Measurements from ENCODE around the gene CEMIP. TPM values are rescaled to one million over a fixed set of nuclear protein-coding genes. Genes with fewer than 3 reads are reported as not detected.

The CEMIP gene
- total and polyA plus RNA-seq, 4 experiments from 2014 or later: 0.03 to 0.23 (median 0.17) TPM; not detected in 1

- H3K4me1 ChIP-seq (ENCODE audit: insufficient read depth, low read length): no peaks in the 10 kb centered on the region
- ChIA-PET CTCF (ENCODE audit: partially characterized antibody) (no interaction called here), POLR2A (ENCODE audit: partially characterized antibody) (no interaction called here)
- intact Hi-C loops (cut with micrococcal nuclease): no loop called here
- peaks cover 8% of the 10 kb centered on the region for H3K36me3 ChIP-seq (ENCODE audit: insufficient read depth, low read length)
- H3K4me3 ChIP-seq (ENCODE audit: low read length in 2 of 2): no peak overlapping the region
- Mint-ChIP-seq H3K4me1 (no peaks in the 10 kb centered on the region), H3K27me3 (no peaks in the 10 kb centered on the region), H3K27ac (no peak overlapping the region), H3K9me3 (no peaks in the 10 kb centered on the region), H3K36me3 (peaks cover 34 to 37% of the 10 kb centered on the region in 2 donors), H3K4me3 (no peak overlapping the region)
- DNase-seq: no peak
- no peaks in the 10 kb centered on the region for H3K27me3 ChIP-seq (ENCODE audit: insufficient read depth, low read length)
- no peaks in the 10 kb centered on the region for H3K9me3 ChIP-seq (ENCODE audit: control insufficient read depth in 1 of 2, low read length in 2 of 2)
- H3K27ac ChIP-seq (ENCODE audit: low read depth, low read length): no peak overlapping the region
Observed at GRCh38 chr15:80937718-80938117, 158.5 kb downstream of the CEMIP start.

GRCh38 chr15:80939216-80939615, 160.0 kb downstream of the CEMIP start:
- H3K27me3 ChIP-seq (ENCODE audit: insufficient read depth, low read length): no peaks in the 10 kb centered on the region
- no peak for DNase-seq
- Mint-ChIP-seq H3K27me3 (no peaks in the 10 kb centered on the region), H3K27ac (no peak overlapping the region), H3K4me3 (no peak overlapping the region), H3K4me1 (no peaks in the 10 kb centered on the region), H3K36me3 (peaks cover 43 to 50% of the 10 kb centered on the region in 2 donors), H3K9me3 (no peaks in the 10 kb centered on the region)
- no peaks in the 10 kb centered on the region for H3K9me3 ChIP-seq (ENCODE audit: control insufficient read depth in 1 of 2, low read length in 2 of 2)
- no peak overlapping the region for H3K27ac ChIP-seq (ENCODE audit: low read depth, low read length)
- POLR2A ChIA-PET (ENCODE audit: partially characterized antibody): no interaction called here
- CTCF ChIA-PET (ENCODE audit: partially characterized antibody): interaction anchor here (2.4 kb wide), 1 partner anchor 327 kb away, joined by 10 read pairs; no protein-coding TSS in a partner anchor
- no peaks in the 10 kb centered on the region for H3K4me1 ChIP-seq (ENCODE audit: insufficient read depth, low read length)
- intact Hi-C loops (cut with micrococcal nuclease): no loop called here
- peaks cover 9% of the 10 kb centered on the region for H3K36me3 ChIP-seq (ENCODE audit: insufficient read depth, low read length)
- H3K4me3 ChIP-seq (ENCODE audit: low read length in 2 of 2): no peak overlapping the region

GRCh38 chr15:80940331-80940730, 161.2 kb downstream of the CEMIP start:
- Mint-ChIP-seq H3K27ac (no peak overlapping the region), H3K4me3 (no peak overlapping the region)

GRCh38 chr15:80940851-80941250, 161.7 kb downstream of the CEMIP start:
- Mint-ChIP-seq H3K4me1 (no peaks in the 10 kb centered on the region), H3K9me3 (no peaks in the 10 kb centered on the region), H3K36me3 (peaks cover 51 to 54% of the 10 kb centered on the region in 2 donors), H3K27ac (no peak overlapping the region), H3K4me3 (no peak overlapping the region), H3K27me3 (no peaks in the 10 kb centered on the region)
- no peak overlapping the region for H3K4me3 ChIP-seq (ENCODE audit: low read length in 2 of 2)
- H3K9me3 ChIP-seq (ENCODE audit: control insufficient read depth in 1 of 2, low read length in 2 of 2): no peaks in the 10 kb centered on the region
- ChIA-PET POLR2A (ENCODE audit: partially characterized antibody) (no interaction called here), CTCF (ENCODE audit: partially characterized antibody) (interaction anchor here (0.6 to 2.4 kb wide), 3 partner anchors 29 to 539 kb away, joined by 3 to 10 read pairs (median 3); no protein-coding TSS in a partner anchor)
- no peak for DNase-seq
- H3K4me1 ChIP-seq (ENCODE audit: insufficient read depth, low read length): no peaks in the 10 kb centered on the region
- no peak overlapping the region for H3K27ac ChIP-seq (ENCODE audit: low read depth, low read length)
- intact Hi-C loops (cut with micrococcal nuclease): no loop called here
- H3K27me3 ChIP-seq (ENCODE audit: insufficient read depth, low read length): no peaks in the 10 kb centered on the region
- H3K36me3 ChIP-seq (ENCODE audit: insufficient read depth, low read length): peaks cover 14% of the 10 kb centered on the region

More at GRCh38 chr15:80940331-80940730, 161.2 kb downstream of the CEMIP start:
- Histone ChIP-seq H3K27me3 (ENCODE audit: insufficient read depth, low read length) (no peaks in the 10 kb centered on the region), H3K36me3 (ENCODE audit: insufficient read depth, low read length) (peaks cover 14% of the 10 kb centered on the region), H3K9me3 (ENCODE audit: control insufficient read depth in 1 of 2, low read length in 2 of 2) (no peaks in the 10 kb centered on the region), H3K27ac (ENCODE audit: low read depth, low read length) (no peak overlapping the region), H3K4me1 (ENCODE audit: insufficient read depth, low read length) (no peaks in the 10 kb centered on the region), H3K4me3 (ENCODE audit: low read length in 2 of 2) (no peak overlapping the region)
- Mint-ChIP-seq H3K4me1 (no peaks in the 10 kb centered on the region), H3K36me3 (peaks cover 49% of the 10 kb centered on the region in 2 donors), H3K9me3 (no peaks in the 10 kb centered on the region), H3K27me3 (no peaks in the 10 kb centered on the region)
- DNase-seq: no peak
- intact Hi-C loops (cut with micrococcal nuclease): no loop called here
- ChIA-PET POLR2A (ENCODE audit: partially characterized antibody) (no interaction called here), CTCF (ENCODE audit: partially characterized antibody) (interaction anchor here (1.3 to 2.4 kb wide), 2 partner anchors 30 to 326 kb away, joined by 3 to 10 read pairs; no protein-coding TSS in a partner anchor)

GRCh38 chr15:80942266-80942665, 163.1 kb downstream of the CEMIP start:
- peaks cover 14% of the 10 kb centered on the region for H3K36me3 ChIP-seq (ENCODE audit: insufficient read depth, low read length)
- H3K36me3 Mint-ChIP-seq: peaks cover 56 to 60% of the 10 kb centered on the region in 2 donors
- H3K4me1 Mint-ChIP-seq: no peaks in the 10 kb centered on the region
- H3K27ac ChIP-seq (ENCODE audit: low read depth, low read length): no peak overlapping the region
- H3K27me3 Mint-ChIP-seq: no peaks in the 10 kb centered on the region
- ChIA-PET CTCF (ENCODE audit: partially characterized antibody) (no interaction called here), POLR2A (ENCODE audit: partially characterized antibody) (no interaction called here)
- no peaks in the 10 kb centered on the region for H3K9me3 ChIP-seq (ENCODE audit: control insufficient read depth in 1 of 2, low read length in 2 of 2)
- no peak for DNase-seq
- no peaks in the 10 kb centered on the region for H3K4me1 ChIP-seq (ENCODE audit: insufficient read depth, low read length)
- no peak overlapping the region for H3K4me3 ChIP-seq (ENCODE audit: low read length in 2 of 2)
- no peaks in the 10 kb centered on the region for H3K9me3 Mint-ChIP-seq
- intact Hi-C loops (cut with micrococcal nuclease): no loop called here
- H3K4me3 Mint-ChIP-seq: no peak overlapping the region
- no peaks in the 10 kb centered on the region for H3K27me3 ChIP-seq (ENCODE audit: insufficient read depth, low read length)
- no peak overlapping the region for H3K27ac Mint-ChIP-seq

GRCh38 chr15:80942746-80943565, 163.8 kb downstream of the CEMIP start:
- Mint-ChIP-seq H3K27me3 (no peaks in the 10 kb centered on the region), H3K4me1 (no peaks in the 10 kb centered on the region), H3K36me3 (peaks cover 58 to 62% of the 10 kb centered on the region in 2 donors), H3K4me3 (no peak overlapping the region), H3K9me3 (no peaks in the 10 kb centered on the region), H3K27ac (no peak overlapping the region)
- H3K27ac ChIP-seq (ENCODE audit: low read depth, low read length): no peak overlapping the region
- H3K36me3 ChIP-seq (ENCODE audit: insufficient read depth, low read length): peaks cover 16% of the 10 kb centered on the region
- CTCF ChIA-PET (ENCODE audit: partially characterized antibody): no interaction called here
- no peaks in the 10 kb centered on the region for H3K9me3 ChIP-seq (ENCODE audit: control insufficient read depth in 1 of 2, low read length in 2 of 2)
- no peaks in the 10 kb centered on the region for H3K27me3 ChIP-seq (ENCODE audit: insufficient read depth, low read length)
- POLR2A ChIA-PET (ENCODE audit: partially characterized antibody): no interaction called here
- no peak for DNase-seq
- no peak overlapping the region for H3K4me3 ChIP-seq (ENCODE audit: low read length in 2 of 2)
- H3K4me1 ChIP-seq (ENCODE audit: insufficient read depth, low read length): no peaks in the 10 kb centered on the region
- intact Hi-C loops (cut with micrococcal nuclease): no loop called here

GRCh38 chr15:80944818-80945217, 165.6 kb downstream of the CEMIP start:
- no peaks in the 10 kb centered on the region for H3K9me3 Mint-ChIP-seq
- POLR2A ChIA-PET (ENCODE audit: partially characterized antibody): no interaction called here
- Histone ChIP-seq H3K4me1 (ENCODE audit: insufficient read depth, low read length) (no peaks in the 10 kb centered on the region), H3K27me3 (ENCODE audit: insufficient read depth, low read length) (no peaks in the 10 kb centered on the region), H3K36me3 (ENCODE audit: insufficient read depth, low read length) (peaks cover 21% of the 10 kb centered on the region), H3K9me3 (ENCODE audit: control insufficient read depth in 1 of 2, low read length in 2 of 2) (no peaks in the 10 kb centered on the region), H3K27ac (ENCODE audit: low read depth, low read length) (no peak overlapping the region), H3K4me3 (ENCODE audit: low read length in 2 of 2) (no peak overlapping the region)
- CTCF ChIA-PET (ENCODE audit: partially characterized antibody): interaction anchor here (1.5 kb wide), 1 partner anchor 25 kb away, joined by 4 read pairs; no protein-coding TSS in a partner anchor
- intact Hi-C loops (cut with micrococcal nuclease): no loop called here
- no peak for DNase-seq
- no peak overlapping the region for H3K27ac Mint-ChIP-seq
- H3K36me3 Mint-ChIP-seq: peaks cover 69 to 76% of the 10 kb centered on the region in 2 donors
- no peaks in the 10 kb centered on the region for H3K27me3 Mint-ChIP-seq
- no peak overlapping the region for H3K4me3 Mint-ChIP-seq
- no peaks in the 10 kb centered on the region for H3K4me1 Mint-ChIP-seq

Measured in CD4-positive, alpha-beta memory T cell (primary cell).